T-cell (primary cell): ENCODE results near the gene LRRC17. TPM values are rescaled to one million over a fixed set of nuclear protein-coding genes. Genes with fewer than 3 reads are reported as not detected.
"Not testable (repeated sequence)": the region's sequence is repeated elsewhere in the genome, so short reads cannot be mapped to it uniquely, and the experiment has no call there.

Source experiments
- ATAC-seq, 4 experiments: fragments of 200-7000 bp in 3 of 4; fragments of 150-1000 bp in 1 of 4; cut with Tn5 transposase; replicated peaks in 1 of 4; 1 replicate in 3 of 4; 2 replicates in 1 of 4; pipeline ENCODE4 v1.10.0; 2021; ENCODE audit warnings: moderate library complexity in 3 of 4, mild to moderate bottlenecking in 2 of 4, moderate number of reproducible peaks in 1 of 4
- CTCF ChIA-PET, 2 donors: fragments of 300-600 bp; sonication (Branson Sonifier 250); formaldehyde crosslinking; loops; one replicate each; lab custom pipeline; 2022; ENCODE audit warnings: antibody characterized with exemption in 2 of 2; lab: Charles Lee
- POLR2A ChIA-PET, 2 donors: fragments of 300-600 bp; sonication (Branson Sonifier 250); formaldehyde crosslinking; loops; one replicate each; lab custom pipeline; 2022; ENCODE audit warnings: antibody characterized with exemption in 2 of 2; lab: Charles Lee
- DNase-seq, 35 experiments: peaks; one replicate each; pipeline versions ENCODE4 v3.0.0 to v3.0.0-alpha.2; 2013 to 2023
- H3K27ac ChIP-seq: one replicate; pipeline ENCODE4 v1.5.1; 2013; ENCODE audit warnings: low read length
- H3K27me3 ChIP-seq, 2 experiments: replicated peaks in 1 of 2; 1 replicate in 1 of 2; 2 replicates in 1 of 2; pipeline versions ENCODE4 v1.6.1 to v1.7.0; 2013; ENCODE audit warnings: low read length in 1 of 2, mixed read lengths in 1 of 2; ENCODE audit not compliant: control insufficient read depth in 2 of 2, insufficient read depth in 2 of 2; ENCODE audit errors: extremely low read depth in 1 of 2
- H3K36me3 ChIP-seq, 2 donors: 1 replicate in 1 of 2; 2 replicates in 1 of 2; pipeline versions ENCODE4 v1.6.1 to v1.7.0; 2013; ENCODE audit warnings: low read length in 1 of 2; ENCODE audit not compliant: control insufficient read depth in 2 of 2, insufficient read depth in 1 of 2; ENCODE audit errors: extremely low read depth in 1 of 2
- H3K4me1 ChIP-seq, 2 experiments: 1 replicate in 1 of 2; 2 replicates in 1 of 2; pipeline versions ENCODE4 v1.6.1 to v1.7.0; 2013; ENCODE audit warnings: low read length in 2 of 2, mixed read lengths in 1 of 2; ENCODE audit not compliant: insufficient read depth in 2 of 2, control insufficient read depth in 1 of 2; ENCODE audit errors: extremely low read depth in 1 of 2
- H3K4me3 ChIP-seq, 2 donors: 1 replicate in 1 of 2; 2 replicates in 1 of 2; pipeline versions ENCODE4 v1.5.1 to v1.7.0; 2013; ENCODE audit warnings: mild to moderate bottlenecking in 2 of 2, low read length in 1 of 2, moderate library complexity in 1 of 2; ENCODE audit not compliant: control insufficient read depth in 1 of 2; ENCODE audit errors: extremely low read depth in 1 of 2
- H3K9me3 ChIP-seq: 2 replicates; pipeline ENCODE4 v1.7.0; 2013
- H3K27ac Mint-ChIP-seq, 2 donors: one replicate each; pipeline ENCODE4 v1.8.0; 2020 to 2021; ENCODE audit warnings: mild to moderate bottlenecking in 2 of 2, mixed read lengths in 2 of 2
- H3K27me3 Mint-ChIP-seq, 2 donors: one replicate each; pipeline ENCODE4 v1.8.0; 2021 to 2022; ENCODE audit warnings: mixed read lengths in 2 of 2
- H3K36me3 Mint-ChIP-seq: one replicate; pipeline ENCODE4 v1.8.0; 2021; ENCODE audit warnings: mixed read lengths
- H3K4me1 Mint-ChIP-seq, 3 donors: one replicate each; pipeline ENCODE4 v1.8.0; 2020 to 2022; ENCODE audit warnings: mixed read lengths in 3 of 3, mild to moderate bottlenecking in 1 of 3
- H3K4me3 Mint-ChIP-seq, 3 donors: one replicate each; pipeline ENCODE4 v1.8.0; 2020 to 2022; ENCODE audit warnings: mild to moderate bottlenecking in 3 of 3, mixed read lengths in 3 of 3, moderate library complexity in 3 of 3
- H3K9me3 Mint-ChIP-seq, 3 donors: one replicate each; pipeline ENCODE4 v1.8.0; 2020 to 2022; ENCODE audit warnings: mixed read lengths in 3 of 3
- WGBS: methylation state at CpG from one replicate; pipeline ENCODE4 v1.1.5; 2013; ENCODE audit warnings: missing lambda C conversion rate; ENCODE audit not compliant: insufficient coverage; 5-methylcytosine and 5-hydroxymethylcytosine counted together
- total RNA-seq, 35 experiments: library from RNA in 6 of 35; stranded (reverse) in 6 of 35; fragments of 120-200 nt in 1 of 35; gene quantifications; one replicate each; pipeline versions ENCODE4 v1.2.1 to v1.2.4 and lab custom pipeline; 2013 to 2026

LRRC17 gene
- total RNA-seq, 5 donors from 2014 or later (not counting 1 experiment from before 2014, with no cell fraction given) = 0.18 to 0.47 (median 0.36) TPM

- no peaks in the 10 kb centered on the region for H3K36me3 ChIP-seq
- no peak overlapping the region for H3K27ac ChIP-seq
- H3K36me3 Mint-ChIP-seq = no peaks in the 10 kb centered on the region
- no peak overlapping the region for H3K27ac Mint-ChIP-seq
- no peaks in the 10 kb centered on the region for H3K9me3 Mint-ChIP-seq
- POLR2A ChIA-PET = no interaction called here
- H3K27me3 Mint-ChIP-seq = no peaks in the 10 kb centered on the region
- H3K4me1 ChIP-seq = no peaks in the 10 kb centered on the region
- H3K4me1 Mint-ChIP-seq = no peaks in the 10 kb centered on the region
- no peak overlapping the region for H3K4me3 ChIP-seq
- DNase-seq (no peak), ATAC-seq (no peak)
- no peaks in the 10 kb centered on the region for H3K27me3 ChIP-seq
- CTCF ChIA-PET = no interaction called here
- no peaks in the 10 kb centered on the region for H3K9me3 ChIP-seq
- H3K4me3 Mint-ChIP-seq = no peak overlapping the region
These were observed 55.0 kb downstream of the LRRC17 start for GRCh38 chr7:102967798-102968197.

GRCh38 chr7:102973096-102973802 is 60.4 kb downstream of the LRRC17 start:
- Mint-ChIP-seq H3K36me3 (no peaks in the 10 kb centered on the region), H3K27me3 (no peaks in the 10 kb centered on the region), H3K9me3 (no peaks in the 10 kb centered on the region), H3K4me3 (no peak overlapping the region), H3K27ac (no peak overlapping the region), H3K4me1 (no peaks in the 10 kb centered on the region)
- DNase-seq (no peak), ATAC-seq (no peak)
- Histone ChIP-seq H3K27me3 (no peaks in the 10 kb centered on the region), H3K4me3 (no peak overlapping the region), H3K4me1 (no peaks in the 10 kb centered on the region), H3K36me3 (no peaks in the 10 kb centered on the region), H3K27ac (no peak overlapping the region), H3K9me3 (no peaks in the 10 kb centered on the region)
- 92% methylated on average over 17 of the region's 23 CpGs for WGBS
- ChIA-PET POLR2A (no interaction called here), CTCF (no interaction called here)

GRCh38 chr7:102974366-102975236 is 61.8 kb downstream of the LRRC17 start:
- 82% methylated on average over 12 of the region's 15 CpGs for WGBS
- Mint-ChIP-seq H3K9me3 (no peaks in the 10 kb centered on the region), H3K4me1 (no peaks in the 10 kb centered on the region), H3K4me3 (no peak overlapping the region), H3K27me3 (no peaks in the 10 kb centered on the region), H3K27ac (no peak overlapping the region), H3K36me3 (no peaks in the 10 kb centered on the region)
- ChIA-PET POLR2A (no interaction called here), CTCF (no interaction called here)
- DNase-seq = no peak
- Histone ChIP-seq H3K9me3 (no peaks in the 10 kb centered on the region), H3K27me3 (no peaks in the 10 kb centered on the region), H3K27ac (no peak overlapping the region), H3K4me1 (no peaks in the 10 kb centered on the region), H3K36me3 (no peaks in the 10 kb centered on the region), H3K4me3 (no peak overlapping the region)
- no peak for ATAC-seq

DNA sequence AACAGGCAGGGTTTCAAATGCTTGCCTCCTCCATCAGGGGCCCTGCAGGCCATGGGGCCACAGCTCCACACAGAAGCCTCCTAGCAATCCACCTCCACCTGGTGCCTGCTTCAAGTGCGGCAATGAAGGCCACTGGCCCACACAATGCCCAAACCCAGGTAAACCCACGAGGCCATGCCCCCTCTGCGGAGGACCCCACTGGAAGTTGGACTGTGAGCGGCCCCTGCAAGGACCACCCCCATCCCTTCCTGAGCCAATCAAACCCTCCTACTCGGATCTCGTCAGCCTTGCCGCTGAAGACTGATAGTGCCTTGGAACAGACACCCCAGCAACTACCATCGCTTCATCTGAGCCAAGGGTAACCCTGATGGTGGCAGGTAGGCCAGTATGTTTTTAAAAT is 63.1 kb downstream of the LRRC17 start:
- no peak for DNase-seq
- Histone ChIP-seq H3K27ac (no peak overlapping the region), H3K9me3 (no peaks in the 10 kb centered on the region)

GRCh38 chr7:102976493-102976892 is 63.7 kb downstream of the LRRC17 start:
- Histone ChIP-seq H3K4me3 (no peak overlapping the region), H3K27ac (no peak overlapping the region), H3K36me3 (no peaks in the 10 kb centered on the region), H3K27me3 (no peaks in the 10 kb centered on the region), H3K4me1 (no peaks in the 10 kb centered on the region), H3K9me3 (no peaks in the 10 kb centered on the region)
- Mint-ChIP-seq H3K9me3 (no peaks in the 10 kb centered on the region), H3K4me1 (no peaks in the 10 kb centered on the region), H3K27me3 (no peaks in the 10 kb centered on the region), H3K27ac (no peak overlapping the region), H3K36me3 (no peaks in the 10 kb centered on the region), H3K4me3 (no peak overlapping the region)
- DNase-seq (no peak), ATAC-seq (no peak)
- ChIA-PET POLR2A (no interaction called here), CTCF (no interaction called here)
- WGBS = 96% methylated on average over 8 of the region's 8 CpGs

More for the DNA sequence above, 63.1 kb downstream of the LRRC17 start:
- H3K36me3 ChIP-seq = no peaks in the 10 kb centered on the region
- no peak overlapping the region for H3K4me3 Mint-ChIP-seq
- ATAC-seq = no peak
- H3K4me1 Mint-ChIP-seq = no peaks in the 10 kb centered on the region
- H3K27me3 Mint-ChIP-seq = no peaks in the 10 kb centered on the region
- H3K36me3 Mint-ChIP-seq = no peaks in the 10 kb centered on the region
- no peaks in the 10 kb centered on the region for H3K9me3 Mint-ChIP-seq
- no peak overlapping the region for H3K4me3 ChIP-seq
- POLR2A ChIA-PET = no interaction called here
- H3K4me1 ChIP-seq = no peaks in the 10 kb centered on the region
- H3K27ac Mint-ChIP-seq = no peak overlapping the region
- CTCF ChIA-PET = no interaction called here
- WGBS = 72% methylated on average over 4 of the region's 8 CpGs
- H3K27me3 ChIP-seq = no peaks in the 10 kb centered on the region

DNA sequence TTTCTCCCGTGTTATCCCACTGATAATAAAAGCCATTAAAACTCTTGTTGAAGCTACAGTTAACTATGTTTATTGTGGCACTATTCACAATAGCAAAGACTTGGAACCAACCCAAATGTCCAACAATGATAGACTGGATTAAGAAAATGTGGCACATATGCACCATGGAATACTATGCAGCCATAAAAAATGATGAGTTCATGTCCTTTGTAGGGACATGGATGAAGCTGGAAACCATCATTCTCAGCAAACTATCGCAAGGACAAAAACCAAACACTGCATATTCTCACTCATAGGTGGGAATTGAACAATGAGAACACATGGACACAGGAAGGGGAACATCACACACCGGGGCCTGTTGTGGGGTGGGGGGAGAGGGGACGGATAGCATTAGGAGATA is 64.8 kb downstream of the LRRC17 start:
- no CpG with 5 or more reads among the region's 4 CpGs for WGBS
- H3K4me1 ChIP-seq, H3K9me3 Mint-ChIP-seq, H3K4me1 Mint-ChIP-seq, ATAC-seq, H3K4me3 ChIP-seq, H3K9me3 ChIP-seq, DNase-seq, H3K27me3 ChIP-seq, H3K27ac Mint-ChIP-seq, H3K27ac ChIP-seq, POLR2A ChIA-PET, H3K36me3 ChIP-seq, H3K4me3 Mint-ChIP-seq, H3K36me3 Mint-ChIP-seq, H3K27me3 Mint-ChIP-seq: not testable (repeated sequence)
- CTCF ChIA-PET = interaction anchor here in 1 of 2 donors (0.6 kb wide), 1 partner anchor 117 kb away, joined by 3 read pairs; no protein-coding TSS in a partner anchor
